Hematopoietic multipotent progenitor cell (in vitro differentiated cells): ENCODE measurements around the gene FOCAD. TPM values are rescaled to one million over a fixed set of nuclear protein-coding genes. Genes with fewer than 3 reads are reported as not detected.

ENCODE experiments used
- DNase-seq, 3 donors: peaks; one replicate each; pipeline ENCODE4 v3.0.0-alpha.2; 2011 to 2015; ENCODE audit warnings: low read depth in 2 of 3, low spot score in 2 of 3
- small RNA-seq: library from RNA; depleted of rRNA; stranded (forward); fragments of <200 nt; gene quantifications from one replicate; pipeline ENCODE3, GENCODE V24; 2012
- total RNA-seq: library from RNA; depleted of rRNA; stranded (reverse); fragments of >200 nt; gene quantifications from one replicate; pipeline ENCODE4 v1.2.3, GENCODE V29; 2012

FOCAD gene
- total RNA-seq, 1 donor = 26.4 TPM

GRCh38 chr9:21039302-21039701 lies 355.2 kb downstream of the FOCAD start:
- no peak for DNase-seq

- DNase-seq = no peak
These were observed 358.4 kb downstream of the FOCAD start for GRCh38 chr9:21042466-21042865.

- no peak for DNase-seq
These were observed 359.8 kb downstream of the FOCAD start for GRCh38 chr9:21043841-21044240.

Small RNA genes lying within 50 kb of the gene (small RNA-seq; reads per million reads assigned to genes)
- gene MIR491 = 23.2 reads per million, percentile 95 among the genes with 10 or more reads in this experiment
- gene SNORA30B = 1.8 reads per million, percentile 62 among the genes with 10 or more reads in this experiment

Other genes with a start within 250 kb of the FOCAD start
- gene MLLT3, start 61.8 kb upstream of the FOCAD start, total RNA-seq = 84.6 TPM